OCI-M2 (cell line): ENCODE data around the gene SLC1A7.
"Not testable (repeated sequence)": the region's sequence is repeated elsewhere in the genome, so short reads cannot be mapped to it uniquely, and the experiment has no call there.

Source experiments
- DNase-seq: peaks from one replicate; lab custom pipeline; 2025; ENCODE audit not compliant: unreplicated experiment; lab: John Stamatoyannopoulos, UW

SLC1A7 gene

DNA sequence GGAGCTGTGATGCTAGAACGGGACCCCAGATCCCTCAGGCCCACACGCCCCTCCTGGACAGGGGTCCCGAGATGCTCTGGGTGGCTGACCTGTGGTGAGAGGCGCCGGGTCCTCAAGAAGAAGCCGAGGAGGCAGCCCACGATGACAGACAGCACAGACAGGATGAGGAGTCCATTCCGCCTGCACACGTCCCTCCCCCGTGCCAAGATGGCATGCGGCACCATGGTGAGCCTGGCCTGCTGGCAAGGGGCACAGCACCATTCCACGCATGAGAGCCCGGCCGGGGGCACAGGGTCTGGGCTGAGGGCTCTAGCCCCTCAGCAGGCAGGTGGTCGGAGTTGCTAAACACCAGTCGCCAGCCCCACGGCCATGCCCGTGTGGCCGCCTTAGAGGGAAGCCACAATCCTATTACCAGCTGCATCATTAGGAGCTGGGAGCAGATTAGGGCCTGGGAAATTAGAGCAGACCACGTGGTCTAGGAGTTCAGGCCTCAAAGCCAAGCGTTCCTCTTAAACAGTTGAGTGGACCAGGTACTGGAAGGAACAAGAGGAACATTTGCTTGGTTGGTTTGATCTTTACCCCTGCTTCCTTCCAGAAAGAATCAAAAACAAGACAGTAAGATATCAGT, at the start of gene SLC1A7:
TSS of gene SLC1A7 (minus strand) at position 413 of the 628 bp plus-strand sequence. CDS start at position 224, 189 bp downstream.
- no peak for DNase-seq

DNA sequence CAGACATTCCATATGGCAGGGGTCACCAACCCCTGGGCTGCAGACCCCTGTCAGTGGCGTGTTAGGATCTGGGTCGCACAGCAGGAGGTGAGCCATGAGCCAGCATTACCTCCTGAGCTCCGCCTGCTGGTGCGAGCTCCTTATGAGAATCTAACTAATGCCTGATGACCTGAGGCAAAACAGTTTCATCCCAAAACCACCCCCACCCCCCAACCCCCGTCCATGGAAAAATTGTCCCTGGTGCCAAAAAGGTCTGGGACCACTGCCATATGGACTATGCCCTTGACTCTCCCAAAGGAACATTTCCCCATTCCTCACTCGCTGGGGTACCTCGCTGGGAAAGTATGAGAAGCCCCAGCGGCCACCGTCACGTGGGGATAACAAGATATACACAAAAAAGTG, 47.8 kb upstream of the SLC1A7 start:
- no peak for DNase-seq

- no peak for DNase-seq
These were observed 46.6 kb upstream of the SLC1A7 start for GRCh38 chr1:53189061-53189460.

GRCh38 chr1:53188099-53188498, 45.7 kb upstream of the SLC1A7 start:
- no peak for DNase-seq

- no peak for DNase-seq
These were observed 45.0 kb upstream of the SLC1A7 start for GRCh38 chr1:53187401-53187800.

DNA sequence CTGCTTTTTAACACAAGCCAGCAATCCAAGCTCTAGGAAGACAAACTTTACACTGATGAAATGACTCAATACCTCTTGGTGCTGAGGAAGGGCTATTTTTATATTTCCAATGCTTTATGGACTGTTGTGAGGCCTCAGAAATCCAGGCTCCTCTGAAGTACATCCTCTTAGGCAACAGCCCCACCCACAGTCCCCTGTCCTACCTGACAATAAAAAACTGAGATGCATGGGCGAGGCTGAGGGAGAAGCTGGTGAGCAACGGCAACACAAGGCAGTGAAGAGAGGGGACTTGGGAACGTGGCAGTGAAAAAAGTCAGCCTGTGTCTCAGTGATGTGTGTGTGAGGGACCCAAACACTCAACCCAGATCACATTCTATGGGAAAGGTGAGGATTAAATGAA, 44.1 kb upstream of the SLC1A7 start:
- no peak for DNase-seq

- not testable (repeated sequence) for DNase-seq
These were observed 43.5 kb upstream of the SLC1A7 start for GRCh38 chr1:53185955-53186297.

DNA sequence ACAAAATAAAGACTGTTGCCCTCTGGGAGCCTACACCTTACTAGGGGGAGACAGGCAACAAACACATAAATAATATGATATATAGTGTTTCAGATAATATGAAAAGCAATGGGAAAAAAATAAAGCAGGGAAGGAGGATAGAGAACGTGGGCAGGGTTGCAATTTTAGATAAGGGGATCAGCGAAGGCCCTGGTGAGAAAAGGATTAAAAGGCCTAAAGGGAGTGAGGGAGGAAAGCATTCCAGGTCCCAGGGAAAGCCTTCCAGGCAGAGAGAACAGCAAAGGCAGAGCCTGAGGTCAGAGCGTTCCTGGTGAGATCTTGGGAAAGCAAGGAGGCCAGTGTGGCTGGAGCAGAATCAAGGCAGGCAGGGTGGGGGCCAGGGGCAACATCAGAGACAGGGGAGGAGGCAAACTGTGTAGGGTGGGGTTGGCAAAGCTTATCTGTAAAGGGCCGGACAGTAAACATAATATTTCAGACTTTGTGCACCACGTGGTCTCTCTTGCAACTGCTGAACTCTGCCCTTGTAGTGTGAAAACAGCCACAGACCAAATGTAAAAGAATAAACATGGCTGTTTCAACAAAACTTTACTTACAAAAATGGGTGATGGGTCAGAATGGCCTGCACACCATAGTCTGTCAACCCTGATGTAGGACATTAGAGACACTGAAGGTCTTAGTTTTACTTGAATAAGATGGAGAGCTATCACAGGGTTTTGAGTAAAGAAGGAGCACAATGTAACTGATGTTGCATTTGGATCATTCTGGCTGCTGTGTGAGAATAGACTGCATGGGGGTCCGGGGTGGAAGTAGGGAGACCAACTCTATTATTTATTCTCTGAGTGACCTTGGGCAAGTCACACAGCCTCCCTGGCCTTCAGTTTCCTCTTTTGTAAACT, 40.9 kb upstream of the SLC1A7 start:
- no peak for DNase-seq

- no peak for DNase-seq
These were observed 40.3 kb upstream of the SLC1A7 start for GRCh38 chr1:53182716-53183094.

GRCh38 chr1:53182111-53182593, 39.7 kb upstream of the SLC1A7 start:
- DNase-seq: no peak

DNA sequence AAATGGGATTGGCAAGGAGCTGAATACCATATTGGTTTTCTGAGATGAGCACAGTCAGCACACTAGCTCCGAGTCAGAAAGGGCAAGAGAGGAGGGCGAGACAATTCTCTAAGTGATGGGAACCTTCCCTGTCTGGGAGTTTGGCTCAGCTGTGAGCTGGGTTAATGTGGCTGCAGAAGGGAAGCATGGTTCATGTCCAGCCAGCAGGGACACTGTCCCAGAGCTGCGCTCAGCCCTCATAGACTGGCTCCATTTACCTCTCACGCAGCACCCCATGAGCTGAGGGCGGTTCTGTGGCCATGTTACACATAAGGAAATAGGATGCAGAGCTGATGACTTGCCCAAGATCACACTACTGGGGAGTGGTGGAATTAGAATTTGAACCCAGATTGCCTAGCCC, 38.5 kb upstream of the SLC1A7 start:
- no peak for DNase-seq

GRCh38 chr1:53180226-53180625, 37.8 kb upstream of the SLC1A7 start:
- DNase-seq: no peak

GRCh38 chr1:53176452-53177208, 34.2 kb upstream of the SLC1A7 start:
- no peak for DNase-seq

- no peak for DNase-seq
These were observed 32.8 kb upstream of the SLC1A7 start for GRCh38 chr1:53174971-53175913.

- no peak for DNase-seq
These were observed 30.1 kb upstream of the SLC1A7 start for GRCh38 chr1:53172426-53173128.

- DNase-seq: no peak
These were observed 24.5 kb upstream of the SLC1A7 start for GRCh38 chr1:53166912-53167311.

DNA sequence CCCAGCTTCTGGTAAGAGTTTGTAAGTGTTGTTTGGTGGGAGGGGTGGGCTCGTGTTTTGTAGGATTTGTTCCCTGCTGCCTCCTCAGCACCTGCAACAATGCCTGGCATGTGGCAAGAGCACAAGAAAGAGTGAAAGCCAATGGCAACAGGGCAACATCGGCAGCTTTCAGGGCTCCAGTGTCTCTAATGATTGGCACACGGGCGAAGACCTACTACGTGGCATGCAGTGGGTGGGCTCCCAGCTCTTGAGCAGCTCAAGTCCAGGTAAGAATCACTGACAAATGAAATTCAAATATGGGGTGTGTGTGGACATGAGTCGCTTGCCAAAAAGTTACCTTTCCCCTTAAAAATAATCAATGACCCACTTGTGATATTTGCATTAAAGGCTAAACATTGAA, 23.9 kb upstream of the SLC1A7 start:
- no peak for DNase-seq

GRCh38 chr1:53165408-53165961, 23.0 kb upstream of the SLC1A7 start:
- DNase-seq: no peak

- DNase-seq: no peak
These were observed 20.9 kb upstream of the SLC1A7 start for GRCh38 chr1:53163291-53163768.

- DNase-seq: no peak
These were observed 20.2 kb upstream of the SLC1A7 start for GRCh38 chr1:53162621-53163020.
